Measurements from ENCODE around the gene C15orf39.

Gene C15orf39

DNA sequence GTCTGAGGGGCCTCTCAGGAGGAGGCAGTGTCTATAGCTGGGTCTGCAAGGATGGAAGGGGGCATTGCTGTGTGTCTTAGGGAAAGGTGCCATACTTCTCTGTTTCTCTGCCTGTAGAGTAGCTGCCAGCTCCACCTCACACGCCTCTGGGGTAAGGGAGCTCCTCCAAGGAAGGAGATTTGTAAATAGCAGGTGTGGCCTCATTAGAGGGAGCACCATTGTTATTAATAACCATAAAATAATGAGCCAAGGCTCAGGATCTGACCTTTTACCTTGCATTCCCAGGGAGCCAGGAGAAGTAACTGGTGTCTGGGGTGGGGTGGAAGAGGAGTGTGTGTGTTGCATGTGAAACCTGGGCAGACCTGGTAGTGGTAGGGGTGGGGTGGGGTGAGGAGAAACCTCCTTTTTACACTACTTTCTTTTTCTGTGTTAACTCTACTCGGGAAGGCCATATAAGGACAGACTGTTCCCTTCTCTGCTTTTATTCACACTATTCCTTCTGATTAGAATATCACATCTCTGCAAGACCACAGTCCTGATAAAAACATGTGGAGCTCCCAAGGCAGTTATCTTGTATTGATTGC lies 2.2 kb upstream of the C15orf39 start:
- CTCF ChIA-PET = interaction anchor here (1.6 to 4.6 kb wide), 6 partner anchors 10 to 297 kb away, joined by 4 to 54 read pairs (median 6); no protein-coding TSS in a partner anchor
- TF ChIP-seq, protein P1, sequence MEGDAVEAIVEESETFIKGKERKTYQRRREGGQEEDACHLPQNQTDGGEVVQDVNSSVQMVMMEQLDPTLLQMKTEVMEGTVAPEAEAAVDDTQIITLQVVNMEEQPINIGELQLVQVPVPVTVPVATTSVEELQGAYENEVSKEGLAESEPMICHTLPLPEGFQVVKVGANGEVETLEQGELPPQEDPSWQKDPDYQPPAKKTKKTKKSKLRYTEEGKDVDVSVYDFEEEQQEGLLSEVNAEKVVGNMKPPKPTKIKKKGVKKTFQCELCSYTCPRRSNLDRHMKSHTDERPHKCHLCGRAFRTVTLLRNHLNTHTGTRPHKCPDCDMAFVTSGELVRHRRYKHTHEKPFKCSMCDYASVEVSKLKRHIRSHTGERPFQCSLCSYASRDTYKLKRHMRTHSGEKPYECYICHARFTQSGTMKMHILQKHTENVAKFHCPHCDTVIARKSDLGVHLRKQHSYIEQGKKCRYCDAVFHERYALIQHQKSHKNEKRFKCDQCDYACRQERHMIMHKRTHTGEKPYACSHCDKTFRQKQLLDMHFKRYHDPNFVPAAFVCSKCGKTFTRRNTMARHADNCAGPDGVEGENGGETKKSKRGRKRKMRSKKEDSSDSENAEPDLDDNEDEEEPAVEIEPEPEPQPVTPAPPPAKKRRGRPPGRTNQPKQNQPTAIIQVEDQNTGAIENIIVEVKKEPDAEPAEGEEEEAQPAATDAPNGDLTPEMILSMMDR (IDR thresholded peaks at IDR 0.05; ENCODE audit: control extremely low read depth, extremely low read depth, low read depth, missing control alignments) = no peak
- DNase-seq (ENCODE audit: extremely low spot score) = no peak
- POLR2A ChIA-PET = interaction anchor here (0.5 to 1.1 kb wide), 4 partner anchors 9 to 168 kb away, joined by 3 to 4 read pairs (median 3); no protein-coding TSS in a partner anchor

DNA sequence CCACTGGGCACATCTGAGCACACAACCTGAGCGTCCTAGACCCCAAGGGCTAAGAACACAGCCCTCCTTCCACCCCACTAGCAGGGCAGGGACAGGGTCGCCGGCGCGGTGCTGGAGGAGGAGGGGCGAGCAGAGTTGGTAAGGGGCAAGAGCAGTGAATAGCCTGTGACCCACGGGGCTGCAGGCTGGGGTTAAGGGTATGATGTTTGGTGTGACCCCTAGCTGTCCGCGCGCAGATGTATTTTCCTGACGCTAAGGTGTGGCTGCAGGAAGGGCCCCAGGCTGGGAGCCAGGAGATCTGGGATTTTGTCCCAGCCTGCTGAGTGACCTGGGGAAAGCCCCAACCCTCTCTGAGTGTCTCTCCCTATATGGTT lies 1.3 kb upstream of the C15orf39 start:
- ChIA-PET POLR2A (interaction anchor here (0.6 to 1.9 kb wide), 5 partner anchors 9 to 165 kb away, joined by 3 to 25 read pairs (median 4); no protein-coding TSS in a partner anchor), CTCF (interaction anchor here (1.4 to 4.6 kb wide), 8 partner anchors 9 to 298 kb away, joined by 4 to 54 read pairs (median 6); no protein-coding TSS in a partner anchor)
- no peak for DNase-seq (ENCODE audit: extremely low spot score)
- TF ChIP-seq, protein P1 (IDR thresholded peaks at IDR 0.05; ENCODE audit: control extremely low read depth, extremely low read depth, low read depth, missing control alignments) = no peak

DNA sequence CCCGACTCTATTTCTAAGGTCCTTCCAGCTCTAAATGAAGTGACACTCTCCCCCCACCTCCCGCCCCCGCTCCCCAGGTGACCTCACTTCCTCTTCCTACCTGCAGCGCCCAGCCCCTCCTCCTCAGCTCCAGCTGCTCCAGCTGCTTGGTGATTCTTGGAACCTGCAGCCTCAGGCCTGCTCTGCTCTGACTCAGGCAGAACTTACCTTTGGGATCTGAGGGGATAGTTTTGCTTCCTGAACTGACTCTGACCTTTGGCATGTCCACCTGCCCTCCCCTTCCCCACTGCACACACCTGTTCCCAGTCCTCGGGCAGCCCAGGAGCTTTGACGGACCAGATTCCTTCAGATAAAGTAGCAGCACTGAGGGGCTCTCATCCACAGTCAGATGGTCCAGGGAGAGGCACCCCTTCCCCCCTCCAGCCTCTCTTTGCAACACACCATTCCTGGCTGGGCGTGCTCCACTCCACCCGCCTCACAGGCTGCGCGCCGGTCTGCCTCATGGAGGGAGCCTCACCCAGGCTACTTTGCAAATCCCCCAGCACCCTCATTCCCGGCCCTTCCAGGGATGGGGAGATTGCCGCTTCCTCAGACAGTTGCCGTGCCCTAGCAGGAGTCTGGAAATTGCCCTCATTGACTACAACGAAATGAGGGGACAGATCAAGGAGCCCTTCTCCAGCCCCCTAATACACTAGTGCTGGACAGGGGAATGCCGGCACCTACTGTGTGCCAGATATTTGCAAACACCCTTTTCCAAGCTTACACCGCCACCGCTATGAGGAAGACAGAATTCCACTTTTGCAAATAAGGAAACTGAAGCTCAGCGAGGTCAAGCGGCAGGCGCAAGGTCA lies 692 bp upstream of the C15orf39 start:
- ChIA-PET POLR2A (interaction anchor here (0.6 to 1.9 kb wide), 6 partner anchors 9 to 158 kb away, joined by 3 to 25 read pairs (median 4); no protein-coding TSS in a partner anchor), CTCF (interaction anchor here (0.6 to 4.6 kb wide), 48 partner anchors 7 to 447 kb away, joined by 3 to 54 read pairs (median 4); partner anchors contain the start of genes PPCDC and SNX33)
- DNase-seq (ENCODE audit: extremely low spot score) = peak; percentile 66
- TF ChIP-seq, protein P1 (IDR thresholded peaks at IDR 0.05; ENCODE audit: control extremely low read depth, extremely low read depth, low read depth, missing control alignments) = no peak

DNA sequence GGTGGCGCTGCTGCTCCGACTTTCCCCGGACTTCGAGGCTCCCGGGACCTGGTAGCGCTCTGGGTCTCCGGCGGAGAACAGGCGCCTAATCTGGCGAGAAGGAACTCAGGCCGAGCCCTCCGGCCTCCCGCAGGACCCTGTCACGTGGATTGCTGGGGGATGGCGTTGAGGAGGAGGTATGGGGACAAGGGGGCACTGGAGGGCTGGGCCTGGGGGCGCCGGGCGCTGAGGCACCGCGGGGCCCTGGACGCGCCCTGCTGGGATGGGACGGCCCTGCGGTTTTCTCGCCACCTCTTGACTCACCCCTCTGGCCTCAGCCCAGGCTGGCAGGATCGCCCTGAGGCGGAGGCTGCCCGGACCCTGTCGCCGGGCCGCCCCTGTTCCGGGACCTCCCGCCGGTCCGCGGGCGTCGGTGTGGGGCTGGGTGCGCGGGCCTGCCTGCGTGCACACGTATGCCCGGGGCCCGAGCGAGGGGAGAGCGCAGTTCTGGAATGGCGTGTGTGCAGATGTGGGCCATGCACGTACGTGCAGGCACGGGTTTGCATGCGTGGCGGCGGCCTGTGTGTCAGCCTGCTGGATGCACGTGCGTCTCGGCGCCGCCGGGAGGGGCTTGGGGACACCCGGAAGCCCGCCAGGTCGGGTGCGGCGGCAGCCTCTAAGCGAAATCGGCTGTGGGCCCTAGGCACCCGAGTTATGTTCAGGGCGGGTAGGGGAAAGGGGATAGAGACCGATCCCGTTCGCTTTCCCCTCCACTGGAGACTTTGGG lies 752 bp downstream of the C15orf39 start:
- peak; percentile 81 for DNase-seq (ENCODE audit: extremely low spot score)
- POLR2A ChIA-PET = interaction anchor here (0.5 to 1.9 kb wide), 4 partner anchors 11 to 294 kb away, joined by 3 to 25 read pairs (median 4); no protein-coding TSS in a partner anchor
- TF ChIP-seq, protein P1 (IDR thresholded peaks at IDR 0.05; ENCODE audit: control extremely low read depth, extremely low read depth, low read depth, missing control alignments) = peak; percentile 6
- CTCF ChIA-PET = interaction anchor here (0.8 to 7.9 kb wide), 27 partner anchors 11 to 242 kb away, joined by 3 to 167 read pairs (median 7); partner anchors contain the start of gene PPCDC

DNA sequence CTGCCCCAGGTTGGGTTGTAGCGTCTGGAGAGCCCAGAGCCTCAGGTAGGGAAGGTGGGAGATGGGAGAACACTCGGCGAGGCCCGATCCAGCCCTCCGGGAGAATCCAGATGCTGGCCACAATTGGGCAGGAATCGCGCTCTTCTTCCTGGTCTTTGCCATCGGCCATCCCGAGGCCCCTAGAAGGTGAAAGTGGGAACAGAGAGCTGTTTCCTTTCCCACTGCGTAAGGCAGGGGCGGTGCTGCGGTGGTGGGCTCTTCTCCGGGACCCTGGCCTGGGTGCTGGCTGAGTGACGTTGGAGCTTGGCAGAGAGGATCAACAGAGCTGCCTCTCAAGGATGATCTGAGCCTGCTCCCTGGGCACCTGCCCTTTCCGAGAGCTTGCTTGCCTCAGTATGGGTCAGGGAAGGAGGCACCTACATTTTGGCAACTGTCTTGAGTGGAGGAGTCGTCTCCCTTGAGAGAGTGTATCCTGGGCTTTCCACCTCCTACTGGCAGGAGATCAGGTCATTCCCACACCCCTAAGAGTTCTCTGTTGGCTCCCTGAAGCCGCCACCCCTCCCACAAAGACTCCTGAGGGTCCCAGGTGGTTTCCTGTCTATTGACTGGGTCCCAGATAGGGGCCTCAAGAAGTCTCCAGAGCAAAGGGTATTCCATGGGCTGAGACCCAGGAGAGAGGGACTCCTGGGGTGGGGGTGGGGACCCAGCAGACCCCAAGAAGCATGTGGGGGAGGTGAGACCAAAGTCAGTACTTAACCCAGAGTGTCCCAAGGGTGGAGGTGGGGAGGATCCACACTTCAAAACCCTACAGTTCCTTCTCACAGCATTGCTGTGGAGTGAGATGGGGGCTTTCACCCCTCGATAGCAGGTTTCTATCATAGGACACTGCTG lies 1.6 kb downstream of the C15orf39 start:
- DNase-seq (ENCODE audit: extremely low spot score) = no peak
- TF ChIP-seq, protein P1 (IDR thresholded peaks at IDR 0.05; ENCODE audit: control extremely low read depth, extremely low read depth, low read depth, missing control alignments) = no peak
- ChIA-PET POLR2A (interaction anchor here (2.2 kb wide), 1 partner anchor 160 kb away, joined by 11 read pairs; no protein-coding TSS in a partner anchor), CTCF (interaction anchor here (0.8 to 7.9 kb wide), 22 partner anchors 9 to 296 kb away, joined by 3 to 167 read pairs (median 4); partner anchors contain the start of genes FAM219B and PPCDC)

Measured in GM10248 (cell line).